Stimulated activated CD8-positive, alpha-beta memory T cell treated with anti-CD3 and anti-CD28 coated beads, Interleukin-4, amount 100 ng/mL, for 24 hours (primary cell): ENCODE results near the gene NDUFA7.
"Not testable (repeated sequence)": the region's sequence is repeated elsewhere in the genome, so short reads cannot be mapped to it uniquely, and the experiment has no call there.

Source experiments
- DNase-seq: peaks from one replicate; pipeline ENCODE4 v3.0.0-alpha.2; 2020; ENCODE audit warnings: low read depth

Gene NDUFA7

DNA sequence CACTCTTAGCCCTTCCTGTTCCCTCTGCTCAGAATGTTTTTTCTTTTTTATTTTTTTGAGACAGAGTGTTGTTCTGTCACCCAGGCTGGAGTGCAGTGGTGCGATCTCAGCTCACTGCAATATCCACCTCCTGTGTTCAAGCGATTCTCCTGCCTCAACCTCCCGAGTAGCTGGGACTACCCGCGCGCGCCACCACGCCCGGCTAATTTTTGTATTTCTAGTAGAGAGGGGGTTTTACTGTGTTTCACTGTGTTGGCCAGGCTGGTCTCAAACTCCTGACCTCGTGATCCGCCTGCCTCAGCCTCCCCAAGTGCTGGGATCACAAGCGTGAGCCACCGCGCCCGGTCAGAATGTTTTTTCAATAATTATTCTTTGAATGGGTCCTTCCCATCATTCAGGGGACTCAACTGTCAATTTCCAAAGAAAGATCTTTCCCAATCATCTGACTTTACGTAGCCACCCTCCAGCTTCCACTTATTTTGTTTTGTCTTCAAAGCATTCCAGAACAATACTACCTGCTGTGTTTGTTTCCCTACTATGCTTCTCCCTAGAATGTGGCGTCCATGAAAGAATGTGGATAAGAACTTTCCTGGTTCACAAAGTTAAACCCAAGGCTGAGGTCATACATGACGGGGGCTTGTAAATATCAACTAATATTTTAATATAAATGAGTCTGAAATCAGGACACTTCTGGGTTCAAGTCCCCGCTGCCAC lies 1.2 kb downstream of the NDUFA7 start:
- DNase-seq: no peak

DNA sequence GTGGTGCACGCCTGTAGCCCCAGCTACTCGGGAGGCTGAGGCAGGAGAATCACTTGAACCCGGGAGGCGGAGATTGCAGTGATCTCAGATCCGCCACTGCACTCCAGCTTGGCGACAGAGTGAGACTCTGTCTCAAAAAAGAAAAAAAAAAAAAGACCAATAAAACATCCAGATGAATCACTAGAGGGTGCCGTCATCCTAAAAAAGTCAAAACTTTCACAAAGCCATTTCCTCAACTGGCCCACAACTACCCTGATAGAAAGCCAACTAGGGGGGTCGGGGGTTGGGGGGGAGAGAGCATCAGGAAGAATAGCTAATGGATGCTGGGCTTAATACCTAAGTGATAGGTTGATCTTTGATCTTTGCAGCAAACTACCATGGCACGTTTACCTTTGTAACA lies 2.3 kb downstream of the NDUFA7 start:
- not testable (repeated sequence) for DNase-seq

DNA sequence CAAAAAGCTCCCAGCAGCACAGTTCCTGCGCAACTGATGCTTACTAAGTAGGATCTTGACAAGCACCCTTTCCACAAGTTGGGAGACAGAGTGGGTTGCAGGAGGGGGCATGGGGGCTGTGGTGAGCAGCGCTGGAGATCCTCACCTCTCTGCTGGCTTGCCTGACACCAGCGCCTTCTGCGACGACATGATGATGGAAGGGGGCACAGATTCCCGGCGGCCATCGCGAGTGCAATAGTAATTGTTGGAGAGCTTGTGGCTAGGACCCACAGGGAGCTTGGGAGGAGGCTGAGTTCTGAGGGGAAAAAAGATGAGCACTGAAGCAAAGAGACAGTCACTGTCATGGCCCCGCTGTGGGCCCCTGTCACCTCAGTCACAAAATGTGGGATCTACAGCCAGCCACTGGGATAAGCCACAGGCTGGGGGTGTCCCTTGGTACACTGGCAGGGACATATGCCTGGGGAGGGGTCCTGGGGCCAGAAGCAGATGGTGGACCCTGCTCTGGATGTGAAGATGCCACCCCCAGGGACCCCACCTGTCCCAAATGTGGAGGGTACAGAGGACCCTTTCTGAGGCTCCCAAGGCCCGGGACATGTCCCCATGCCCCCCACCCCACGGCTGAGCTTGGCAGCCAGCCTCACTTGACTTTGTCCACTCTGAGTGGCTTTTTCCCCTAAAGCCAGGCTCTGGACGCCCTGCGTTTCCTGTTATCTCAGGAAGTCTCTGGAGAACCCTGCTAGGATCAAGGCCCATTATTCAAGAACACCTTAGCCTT lies 4.6 kb downstream of the NDUFA7 start:
- no peak for DNase-seq

DNA sequence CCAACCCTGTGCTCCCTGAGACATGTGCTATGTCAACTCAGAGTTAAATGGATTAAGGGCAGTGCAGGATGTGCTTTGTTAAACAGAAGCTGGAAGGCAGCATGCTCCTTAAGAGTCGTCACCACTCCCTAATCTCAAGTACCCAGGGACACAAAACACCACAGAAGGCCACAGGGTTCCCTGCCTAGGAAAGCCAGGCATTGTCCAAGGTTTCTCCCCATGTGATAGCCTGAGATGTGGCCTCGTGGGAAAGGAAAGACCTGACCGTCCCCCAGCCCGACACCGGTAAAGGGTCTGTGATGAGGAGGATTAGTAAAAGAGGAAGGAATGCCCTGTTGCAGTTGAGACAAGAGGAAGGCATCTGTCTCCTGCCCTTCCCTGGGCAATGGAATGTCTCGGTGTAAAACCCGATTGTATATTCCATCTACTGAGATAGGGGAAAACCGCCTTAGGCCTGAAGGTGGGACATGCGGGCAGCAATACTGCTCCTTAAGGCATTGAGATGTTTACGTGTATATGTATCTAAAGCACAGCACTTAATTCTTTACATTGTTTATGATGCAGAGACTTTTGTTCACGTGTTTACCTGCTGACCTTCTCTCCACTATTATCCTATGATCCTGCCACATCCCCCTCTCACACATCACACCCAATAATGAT lies 6.1 kb downstream of the NDUFA7 start:
- DNase-seq: not testable (repeated sequence)

DNA sequence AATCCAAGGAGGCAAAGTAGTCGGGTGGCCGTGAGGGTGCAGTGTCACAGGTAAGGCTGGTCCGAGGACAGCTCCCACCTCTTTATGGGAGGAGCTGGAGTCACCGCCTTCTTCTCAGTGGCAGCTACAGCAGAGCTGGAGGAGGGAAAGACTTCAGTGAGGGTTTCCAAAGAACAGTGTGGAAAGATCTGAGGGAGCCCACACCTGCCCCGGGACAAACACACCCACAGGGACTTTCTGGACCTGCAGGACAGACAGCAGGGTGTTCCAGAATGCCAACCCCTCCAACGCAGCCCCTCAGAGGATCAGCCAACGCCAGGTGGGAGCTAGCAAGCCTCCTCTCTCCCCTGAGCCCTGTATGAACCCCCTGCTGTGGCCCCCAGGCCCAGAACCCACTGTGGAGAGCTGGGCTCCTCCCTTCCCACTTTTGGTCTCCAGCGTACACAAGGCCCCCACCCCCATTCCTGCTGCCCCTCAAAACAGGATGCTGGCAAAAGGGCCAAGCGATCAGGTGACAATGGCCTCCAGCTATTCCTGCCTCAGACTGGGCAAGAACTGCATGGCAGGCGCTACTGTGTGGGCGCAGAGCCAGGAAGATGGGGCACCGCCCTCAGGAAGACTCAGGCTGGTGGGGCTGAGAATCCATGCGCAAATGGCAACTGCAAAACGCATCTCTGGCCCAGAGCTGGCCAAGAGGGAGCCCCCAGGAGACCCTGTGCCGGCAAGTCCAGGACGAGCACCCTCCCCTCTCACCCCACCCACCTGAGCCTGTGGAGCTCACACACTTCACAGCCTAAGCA lies 9.5 kb downstream of the NDUFA7 start:
- no peak for DNase-seq

DNA sequence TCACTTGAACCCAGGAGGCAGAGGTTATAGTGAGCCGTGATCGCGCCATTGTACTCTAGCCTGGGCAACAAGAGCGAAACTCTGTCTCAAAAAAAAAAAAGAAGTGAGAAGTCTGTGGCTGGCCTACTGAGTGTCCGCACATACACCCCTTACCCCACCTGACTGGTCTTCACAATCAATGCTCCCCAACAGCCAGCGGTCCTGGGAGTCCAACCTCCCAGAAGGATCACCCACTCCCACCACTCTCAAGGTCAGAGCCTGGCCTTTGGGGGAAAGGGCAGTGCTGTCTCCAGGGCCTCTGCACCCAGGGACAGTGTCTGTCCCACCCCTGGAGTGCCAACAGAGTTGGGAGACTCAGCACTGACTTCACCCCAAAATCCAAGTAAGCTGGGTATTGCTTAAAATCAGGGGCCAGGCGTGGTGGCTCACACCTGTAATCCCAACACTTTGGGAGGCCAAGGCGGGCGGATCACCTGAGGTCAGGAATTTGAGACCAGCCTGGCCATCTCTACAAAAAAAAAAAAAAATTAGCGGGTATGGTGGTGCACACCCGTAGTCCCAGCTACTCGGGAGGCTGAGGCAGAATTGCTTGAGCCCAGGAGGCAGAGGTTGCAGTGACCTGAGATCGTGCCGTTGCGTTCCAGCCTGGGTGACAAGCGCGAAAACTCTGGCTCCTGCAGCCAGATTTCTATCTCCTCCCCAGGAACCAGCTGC lies 10.7 kb downstream of the NDUFA7 start:
- no peak for DNase-seq

DNA sequence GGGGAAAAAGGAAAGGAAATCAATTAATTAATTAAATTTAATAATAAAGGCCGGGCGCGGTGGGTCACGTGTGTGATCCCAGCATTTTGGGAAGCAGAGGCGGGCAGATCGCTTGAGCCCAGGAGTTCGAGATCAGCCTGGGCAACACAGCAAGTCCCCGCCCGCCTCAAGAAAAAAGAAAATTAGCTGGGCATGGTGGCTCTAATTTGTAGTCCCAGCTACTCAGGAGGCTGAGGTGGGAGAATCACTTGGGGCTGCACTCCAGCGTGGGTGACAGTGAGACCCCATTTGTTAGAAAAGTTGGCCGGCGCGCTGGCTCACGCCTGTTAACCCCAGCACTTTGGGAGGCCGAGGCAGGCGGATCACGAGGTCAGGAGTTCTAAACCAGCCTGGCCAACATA lies 12.3 kb downstream of the NDUFA7 start:
- no peak for DNase-seq

DNA sequence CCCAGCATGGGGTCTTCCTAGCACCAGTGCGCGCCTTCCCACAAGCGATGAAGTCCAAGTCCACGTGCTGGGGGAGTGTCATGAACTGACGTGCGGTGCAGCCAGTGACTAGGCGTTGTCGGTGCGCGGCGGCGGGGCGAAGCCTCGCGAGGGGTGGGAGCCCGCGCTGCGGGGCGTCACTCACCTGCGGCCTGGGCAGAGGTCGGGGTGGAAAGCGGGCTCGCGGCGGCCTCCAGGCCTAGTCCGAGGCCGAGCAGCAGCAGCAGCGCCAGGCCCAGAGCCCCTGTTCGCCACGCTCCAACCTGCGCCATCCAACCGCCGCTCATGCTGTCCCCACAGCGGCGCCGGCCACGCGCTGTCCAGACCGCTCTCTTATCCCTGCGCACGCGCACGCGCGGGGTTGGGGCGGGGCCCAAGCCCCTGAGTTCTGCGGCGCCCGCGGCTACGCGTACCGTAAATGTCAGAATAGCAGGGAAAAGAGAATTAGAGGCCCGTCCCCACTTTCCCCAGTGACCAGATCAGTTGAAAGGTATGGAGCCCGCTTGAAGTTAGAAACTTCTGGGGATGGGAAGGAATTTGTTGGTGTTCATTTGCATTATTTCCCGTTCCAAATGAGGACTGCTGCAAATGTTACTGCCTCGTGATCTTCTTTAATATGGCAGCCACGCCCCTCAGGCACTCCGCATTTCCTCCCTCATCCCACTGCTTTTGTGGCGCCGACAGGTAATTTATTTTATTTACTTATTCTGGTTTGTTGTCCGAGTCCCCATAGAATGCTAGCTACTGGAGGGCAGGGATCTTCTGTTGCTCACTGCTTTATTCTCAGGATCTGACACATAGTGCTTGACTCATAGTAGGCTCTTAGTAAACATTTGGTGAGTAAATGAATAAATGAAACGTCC lies 13.0 kb downstream of the NDUFA7 start, which contains the start of gene CD320:
Gene CD320, minus strand, starts transcription at position 394 of the 902 bp plus-strand sequence. Its CDS starts 68 bp downstream, at position 326.
- DNase-seq: peak; percentile 82

DNA sequence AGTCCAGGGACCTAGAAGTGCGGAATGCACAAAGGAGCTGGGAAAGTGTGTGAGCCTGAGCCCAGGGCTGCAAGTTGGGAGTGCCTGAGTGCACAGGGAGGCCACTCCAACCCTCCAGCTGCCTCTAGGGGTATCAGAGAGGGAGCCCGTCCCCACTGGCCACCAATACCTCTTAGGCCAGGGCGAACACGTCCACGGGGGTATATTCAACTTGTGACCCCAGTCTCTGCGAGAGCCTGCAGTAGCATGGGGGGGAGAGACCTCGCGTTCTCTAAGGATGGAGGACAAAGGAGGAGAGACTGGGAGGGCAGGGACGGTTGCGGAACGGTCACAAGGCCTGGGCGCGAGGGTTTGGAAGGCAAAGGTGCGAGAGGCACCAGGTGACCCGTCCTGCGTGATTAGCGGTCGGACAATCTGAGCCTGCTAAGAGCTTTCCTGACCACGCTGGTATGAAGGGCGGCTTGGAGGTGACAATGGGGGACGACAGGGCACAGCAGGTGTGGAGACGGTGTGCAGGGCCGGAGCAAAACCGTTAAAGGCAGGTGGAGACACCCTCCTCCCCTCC lies 13.7 kb downstream of the NDUFA7 start:
- DNase-seq: no peak

DNA sequence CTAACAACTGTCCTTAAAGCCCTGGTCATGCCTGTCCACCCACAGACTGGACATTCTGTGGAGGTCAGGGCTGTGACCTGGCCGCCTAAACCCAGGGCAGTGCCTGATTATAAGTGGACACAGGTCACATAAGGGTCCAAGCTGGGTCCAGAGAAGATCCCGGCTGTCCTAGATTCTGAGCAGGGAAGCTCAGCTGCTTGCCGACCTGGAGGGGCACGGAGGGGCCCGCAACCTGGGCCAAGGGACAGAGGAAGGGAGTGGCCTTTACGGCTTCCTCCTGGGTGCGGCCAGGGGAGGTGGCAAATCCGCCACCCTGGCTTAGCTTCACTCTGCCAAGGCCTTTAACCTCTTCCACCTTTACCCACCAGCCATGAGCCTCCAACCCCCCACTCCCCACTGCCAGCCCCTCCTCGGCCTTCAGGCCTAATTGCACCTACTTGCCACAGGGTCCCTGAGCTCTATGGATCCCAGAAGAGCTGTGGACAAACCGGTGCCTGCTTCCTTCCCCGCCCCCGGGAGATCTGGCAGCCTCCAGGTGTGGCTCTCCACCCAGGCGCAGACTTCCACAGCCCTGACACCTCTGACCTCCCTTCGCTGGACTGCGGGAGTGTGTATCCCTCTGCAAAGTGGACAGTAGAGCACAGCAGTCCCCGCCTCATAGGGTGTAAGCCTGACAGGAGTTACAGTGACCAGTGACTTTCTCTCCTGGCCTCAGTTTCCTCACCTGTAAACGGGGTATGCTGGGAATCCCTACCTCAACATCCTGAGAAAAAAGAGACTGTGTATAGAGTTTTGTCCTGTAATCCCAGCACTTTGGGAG lies 14.7 kb downstream of the NDUFA7 start:
- no peak for DNase-seq

DNA sequence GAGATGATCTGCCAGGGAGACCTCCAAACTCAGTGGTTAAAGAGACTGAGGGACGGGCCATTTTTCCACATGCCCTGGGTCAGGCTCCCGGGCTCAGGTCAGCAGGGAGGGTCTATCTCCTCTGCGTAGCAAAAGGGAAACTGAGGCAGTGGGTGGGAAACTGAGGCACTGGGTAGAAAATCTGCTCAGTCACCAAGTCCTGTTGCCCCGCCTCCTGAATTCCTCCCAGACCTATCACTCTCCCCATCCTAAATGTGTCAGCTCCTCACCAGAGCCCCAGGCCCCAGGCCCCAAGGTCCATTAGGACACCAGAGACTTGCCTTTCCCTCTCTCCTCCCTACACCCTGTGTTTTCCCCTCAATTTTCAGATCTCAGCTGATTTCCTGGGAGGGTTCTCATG lies 15.4 kb downstream of the NDUFA7 start:
- no peak for DNase-seq

DNA sequence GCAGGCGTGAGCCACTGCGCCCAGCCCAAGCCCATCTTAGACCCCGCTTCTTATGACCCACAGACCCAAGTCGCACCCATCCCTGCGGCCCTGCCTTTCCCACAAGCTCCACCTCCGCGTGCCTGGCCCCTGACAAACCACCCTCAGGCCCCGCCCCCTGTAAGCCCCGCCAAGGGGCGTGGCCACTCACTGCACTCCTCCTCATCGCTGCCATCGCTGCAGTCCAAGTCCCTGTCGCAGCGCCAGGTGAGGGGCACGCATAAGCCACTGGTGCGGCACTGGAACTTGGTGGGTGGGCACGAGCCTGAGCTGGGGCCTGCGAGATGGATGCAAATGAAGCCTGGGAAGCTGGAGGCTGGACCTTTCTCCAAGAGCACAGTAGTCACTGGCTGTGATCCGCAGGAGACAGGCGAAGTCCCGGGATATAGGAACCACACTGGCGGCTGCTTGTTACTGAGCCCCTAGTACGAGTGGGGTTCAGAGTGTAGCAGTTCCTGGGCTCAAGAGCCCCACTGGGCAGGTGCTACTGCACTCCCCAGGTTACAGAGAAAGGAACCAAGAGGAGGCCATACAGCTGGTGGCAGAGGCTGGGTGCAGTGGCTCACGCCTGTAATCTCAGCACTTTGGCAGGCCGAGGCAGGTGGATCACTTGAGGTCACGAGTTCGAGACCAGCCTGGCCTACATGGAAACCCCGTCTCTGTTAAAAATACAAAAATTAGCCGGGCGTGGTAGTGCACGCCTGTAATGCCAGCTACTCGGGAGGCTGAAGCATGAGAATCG lies 16.1 kb downstream of the NDUFA7 start:
- DNase-seq: no peak

DNA sequence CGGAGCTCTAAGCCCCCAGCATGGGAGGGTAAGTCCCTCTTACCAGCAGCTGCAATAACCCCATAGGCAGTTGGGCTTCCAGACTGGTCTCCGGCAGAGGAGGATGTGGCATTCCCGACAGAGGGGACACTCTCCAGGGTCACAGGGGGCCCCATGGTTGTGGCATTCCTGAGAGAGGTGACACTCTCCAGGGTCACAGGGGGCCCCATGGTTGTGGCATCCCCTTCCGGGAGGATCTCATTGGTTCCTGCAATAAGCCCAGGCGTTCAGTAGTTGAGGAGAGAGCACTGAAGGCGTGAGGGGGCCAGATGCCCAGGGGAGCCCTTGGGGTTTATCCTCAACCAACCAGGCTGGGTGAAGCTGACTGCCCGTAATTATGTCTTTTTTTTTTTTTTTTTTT lies 18.4 kb downstream of the NDUFA7 start:
- no peak for DNase-seq

DNA sequence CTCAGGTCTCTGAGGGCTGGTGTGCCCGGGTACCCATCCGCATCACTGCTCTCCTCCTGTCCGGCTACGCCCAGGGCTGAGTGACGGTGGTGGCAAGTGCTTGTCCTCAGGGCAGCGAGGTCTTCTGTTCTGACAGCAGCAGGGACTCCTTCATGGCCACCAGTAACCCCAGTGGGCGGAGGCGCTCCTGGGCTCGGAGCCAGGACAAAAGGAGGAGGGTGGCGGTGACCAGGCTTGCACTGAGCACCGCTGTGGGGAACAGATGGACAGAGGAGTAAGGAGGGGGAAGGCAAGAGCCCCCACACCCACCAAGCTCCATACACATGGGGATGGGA lies 18.9 kb downstream of the NDUFA7 start:
- no peak for DNase-seq

DNA sequence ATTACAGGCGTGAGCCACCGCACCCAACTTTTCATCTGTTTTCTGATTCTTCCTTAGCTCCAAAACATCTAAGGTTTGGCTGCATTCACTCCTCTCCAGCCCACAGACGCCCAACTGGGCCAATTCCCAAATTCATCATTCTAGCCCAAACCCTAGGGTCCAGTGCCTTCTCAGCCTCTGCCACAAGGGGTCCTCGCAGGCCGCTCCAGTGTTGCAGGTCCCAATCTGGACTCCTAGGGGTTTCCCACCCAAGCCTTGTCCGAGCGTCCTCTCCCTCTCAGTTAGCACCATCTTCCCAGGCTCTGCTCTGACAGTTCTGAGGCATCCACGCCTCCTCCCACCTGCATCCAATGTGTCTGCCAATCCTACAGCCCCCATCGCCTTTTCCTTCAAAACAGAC lies 29.8 kb downstream of the NDUFA7 start:
- DNase-seq: not testable (repeated sequence)

DNA sequence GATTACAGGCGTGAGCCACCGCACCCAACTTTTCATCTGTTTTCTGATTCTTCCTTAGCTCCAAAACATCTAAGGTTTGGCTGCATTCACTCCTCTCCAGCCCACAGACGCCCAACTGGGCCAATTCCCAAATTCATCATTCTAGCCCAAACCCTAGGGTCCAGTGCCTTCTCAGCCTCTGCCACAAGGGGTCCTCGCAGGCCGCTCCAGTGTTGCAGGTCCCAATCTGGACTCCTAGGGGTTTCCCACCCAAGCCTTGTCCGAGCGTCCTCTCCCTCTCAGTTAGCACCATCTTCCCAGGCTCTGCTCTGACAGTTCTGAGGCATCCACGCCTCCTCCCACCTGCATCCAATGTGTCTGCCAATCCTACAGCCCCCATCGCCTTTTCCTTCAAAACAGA lies 44.7 kb downstream of the NDUFA7 start:
- not testable (repeated sequence) for DNase-seq

DNA sequence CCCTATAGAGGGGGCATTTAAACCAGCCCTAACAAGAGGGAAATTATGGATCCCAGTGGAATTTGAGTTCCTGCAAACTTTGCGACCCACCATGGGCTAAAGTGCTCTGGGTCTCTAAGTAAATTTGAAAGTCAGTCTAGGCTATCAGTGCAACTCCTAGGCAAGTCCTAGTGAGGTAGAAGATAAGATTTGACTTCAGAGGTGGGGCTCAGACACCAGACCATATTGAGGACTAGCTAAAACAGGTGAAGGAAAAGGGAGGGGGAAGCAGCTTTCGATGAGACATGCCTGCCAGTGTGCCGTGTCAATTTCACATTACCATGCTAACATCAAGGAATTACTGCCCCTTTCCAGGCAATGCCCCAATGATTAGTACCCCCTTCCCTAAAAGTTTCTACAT lies 51.5 kb downstream of the NDUFA7 start:
- no peak for DNase-seq

DNA sequence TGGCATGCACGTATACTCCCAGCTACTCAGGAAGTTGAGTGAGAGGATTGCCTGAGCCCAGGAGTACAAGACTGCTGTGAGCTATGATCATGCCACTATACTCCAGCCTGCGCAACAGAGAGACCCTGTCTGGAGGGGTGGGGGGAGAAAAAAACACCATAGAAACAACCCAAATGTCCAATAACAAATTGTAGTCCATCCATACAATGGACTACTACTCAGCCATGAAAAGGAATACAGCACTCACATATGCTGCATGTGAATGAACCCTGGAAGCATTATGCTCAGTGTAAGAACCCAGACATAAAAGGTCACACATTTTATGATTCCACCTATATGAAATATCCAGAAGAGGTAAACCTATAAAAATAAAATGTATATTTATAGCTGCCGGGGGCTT lies 55.3 kb downstream of the NDUFA7 start:
- DNase-seq: no peak

DNA sequence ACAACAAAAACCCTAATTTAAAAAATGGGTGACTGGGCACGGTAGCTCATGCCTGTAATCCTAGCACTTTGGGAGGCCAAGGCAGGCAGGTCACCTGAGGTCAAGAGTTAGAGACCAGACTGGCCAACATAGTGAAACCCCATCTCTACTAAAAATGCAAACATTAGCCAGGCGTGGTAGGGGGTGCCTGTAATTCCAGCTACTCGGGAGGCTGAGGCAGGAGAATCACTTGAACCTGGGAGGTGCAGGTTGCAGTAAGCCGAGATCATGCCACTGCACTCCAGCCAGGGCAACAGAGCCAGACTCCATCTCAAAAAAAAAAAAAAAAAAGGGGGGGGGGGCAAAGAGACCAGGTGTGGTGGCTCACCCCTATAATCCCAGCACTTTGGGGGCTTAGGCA lies 56.9 kb downstream of the NDUFA7 start:
- not testable (repeated sequence) for DNase-seq
